Right lobe of liver (tissue), 4 donors: Measurements from ENCODE around the gene PPP1R14C.

Source experiments
- CTCF ChIP-seq, 4 donors: fragments of 200-600 bp in 3 of 4; fragments of 450-650 bp in 1 of 4; IDR thresholded peaks; one replicate each; pipeline versions ENCODE4 v1.5.1 to v1.8.0; 2016 to 2022; ENCODE audit warnings: antibody characterized with exemption in 4 of 4, mild to moderate bottlenecking in 2 of 4
- POLR2A ChIP-seq: fragments of 450-650 bp; IDR thresholded peaks from one replicate; pipeline ENCODE4 v1.6.1; 2017; ENCODE audit warnings: antibody characterized with exemption, mild to moderate bottlenecking
- donor health status: DM: no; HTN: no; CAD: no.
- donor health status: DM: no; HTN: no; CAD: no.
- donor health status: DM: no; HTN: yes; CAD: no.

GRCh38 chr6:150189122-150189521 lies 46.3 kb downstream of the PPP1R14C start:
- TF ChIP-seq POLR2A (no peak), CTCF (IDR thresholded peaks at IDR 0.05) (no peak)
